ENCODE data around the gene CALM3.

The CALM3 gene

GRCh38 chr19:46639358-46640182 lies 38.4 kb downstream of the CALM3 start:
- peak; percentile 77 to 89 (median 86) for DNase-seq

DNA sequence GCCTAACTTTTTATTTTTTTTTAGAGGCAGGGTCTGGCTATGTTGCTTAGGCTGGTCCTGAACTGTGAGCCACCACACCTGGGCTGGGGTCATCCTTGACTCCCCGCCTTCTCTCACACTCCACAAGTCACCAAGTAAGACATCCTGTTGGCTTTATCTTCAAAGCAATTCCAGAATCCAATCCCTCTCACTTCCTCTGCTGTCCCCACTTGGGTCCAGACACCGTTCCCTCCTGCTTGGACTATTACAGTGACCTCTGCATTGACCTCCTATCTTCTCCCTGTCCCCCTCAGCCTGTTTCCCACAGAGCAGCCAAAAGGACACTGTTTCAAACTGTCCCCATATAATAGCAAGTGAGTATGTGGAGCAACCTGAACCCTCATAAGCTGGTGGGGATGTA lies 39.5 kb downstream of the CALM3 start:
- DNase-seq: no peak

DNA sequence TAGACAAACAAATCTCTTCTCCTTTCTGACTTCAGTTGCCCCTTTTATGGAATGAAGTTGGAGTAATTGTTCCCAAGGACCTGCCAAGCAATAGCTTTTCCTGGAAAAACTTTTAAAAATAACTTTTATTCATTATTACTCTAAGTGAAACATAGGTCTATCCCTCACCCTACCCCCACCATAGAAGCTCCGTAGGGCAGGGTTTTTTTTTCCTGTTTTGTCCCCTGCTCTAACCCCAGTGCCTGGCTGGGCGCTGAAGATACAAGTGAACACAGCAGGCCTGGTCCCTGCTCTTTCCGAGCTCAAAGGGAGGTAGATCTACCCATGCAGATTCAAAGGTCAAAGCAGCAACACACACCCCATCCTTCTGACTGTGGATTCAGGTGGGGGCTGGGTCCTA lies 43.6 kb downstream of the CALM3 start:
- no peak for DNase-seq

DNA sequence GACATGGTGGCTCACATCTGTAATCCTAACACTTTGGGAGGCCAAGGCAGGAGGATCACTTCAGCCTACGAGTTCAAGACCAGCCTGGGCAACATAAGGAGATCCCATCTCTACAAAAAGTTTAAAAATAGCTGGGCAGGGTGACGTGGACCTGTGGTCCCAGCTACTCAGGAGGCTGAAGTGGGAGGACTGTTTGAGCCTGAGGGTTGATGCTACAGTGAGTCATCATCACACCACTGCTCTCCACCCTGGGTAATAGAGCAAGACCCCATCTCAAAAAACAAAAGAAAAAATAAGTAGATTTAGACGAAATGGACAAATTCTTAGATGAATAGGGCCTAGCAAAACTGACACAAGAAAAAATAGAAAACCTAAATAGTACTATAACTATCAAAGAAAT lies 45.3 kb downstream of the CALM3 start:
- DNase-seq: no peak

DNA sequence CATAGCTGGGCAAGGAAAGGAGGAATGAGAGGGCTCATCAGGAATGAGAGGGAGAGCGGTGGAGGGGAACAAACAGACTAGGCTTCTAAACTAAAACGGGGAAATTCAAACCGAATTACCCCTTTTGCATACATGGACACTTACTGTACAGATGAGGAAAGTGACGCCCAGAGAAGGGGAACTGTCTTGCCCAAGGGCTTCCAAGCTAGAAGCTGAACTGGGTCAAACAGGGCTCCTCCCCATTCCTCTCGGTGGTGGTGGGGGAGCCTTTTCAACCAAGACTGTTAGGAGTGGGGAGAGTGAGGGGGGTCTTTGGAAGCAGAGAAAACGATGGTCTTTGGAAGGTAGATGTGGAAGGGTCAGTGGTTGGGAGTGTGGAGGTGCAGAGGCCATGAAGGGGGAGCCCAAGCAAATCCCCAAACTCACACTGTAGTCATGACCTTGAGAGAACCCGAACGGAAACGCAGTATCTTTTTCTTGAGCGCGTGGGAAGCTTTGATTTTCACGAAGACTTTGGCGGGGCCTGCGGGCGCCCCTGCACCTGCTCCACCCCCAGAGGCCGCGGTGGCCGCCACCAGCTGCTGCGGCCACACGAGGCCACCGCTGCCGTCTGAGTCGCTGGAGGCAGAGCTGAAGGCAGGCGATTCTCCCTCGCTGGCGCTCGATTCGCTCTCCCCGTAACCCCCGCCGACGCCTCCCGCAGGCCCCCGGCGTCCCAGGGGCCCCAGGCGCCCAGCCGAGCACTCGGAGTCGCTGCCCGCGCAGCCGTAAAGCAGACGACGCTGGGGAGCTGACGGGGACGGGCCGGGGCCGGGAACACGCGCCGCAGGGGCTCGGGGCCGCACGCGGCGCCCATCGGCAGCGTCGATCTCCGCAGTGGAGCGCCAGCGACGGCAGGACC lies 47.2 kb downstream of the CALM3 start:
- DNase-seq: peak; percentile 66 to 83 (median 79)

GRCh38 chr19:46648961-46649960 lies 48.1 kb downstream of the CALM3 start:
- no peak for DNase-seq

DNA sequence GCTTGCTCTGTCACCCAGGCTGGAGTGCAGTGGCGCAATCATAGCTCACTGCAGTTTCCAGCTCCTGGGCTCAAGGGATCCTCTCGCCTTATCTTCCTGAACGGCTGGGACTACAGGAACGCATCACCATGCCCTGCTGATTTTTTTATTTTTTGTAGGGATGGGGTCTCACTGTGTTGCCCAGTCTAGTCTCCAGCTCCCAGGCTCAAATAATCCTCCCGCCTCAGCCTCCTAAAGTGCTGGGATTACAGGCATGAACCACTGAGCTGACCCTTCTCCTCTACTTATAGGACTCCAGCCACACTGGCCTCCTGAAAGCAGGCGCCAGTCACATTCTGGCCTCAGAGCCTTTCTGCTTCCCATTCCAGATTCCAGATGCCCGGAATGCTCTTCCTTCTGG lies 49.3 kb downstream of the CALM3 start:
- no peak for DNase-seq

DNA sequence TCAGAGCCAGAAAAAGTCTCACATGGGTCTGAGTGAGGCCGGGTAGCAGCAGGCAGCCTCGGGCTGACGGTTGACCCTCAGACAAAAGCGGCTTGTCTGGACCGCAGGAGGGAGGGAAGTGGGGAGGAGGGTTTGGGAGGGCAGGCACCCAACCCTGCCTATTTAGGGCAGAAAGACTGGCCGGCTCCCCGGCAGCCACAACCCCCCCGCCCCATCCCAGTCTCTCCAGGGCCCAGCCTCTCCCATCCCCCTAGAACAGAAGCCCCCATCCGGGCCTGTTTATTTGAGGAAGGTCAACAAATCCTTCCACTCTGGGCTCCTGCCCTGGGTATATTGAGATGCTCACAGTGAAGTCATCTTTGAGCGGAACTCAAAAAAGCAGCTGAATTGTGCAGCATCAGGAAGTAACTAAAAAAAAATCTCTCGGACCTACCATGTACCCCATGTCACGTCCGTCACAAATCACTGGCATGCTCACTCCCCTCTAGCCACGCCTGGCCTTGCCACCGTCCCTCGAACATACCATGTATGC lies 53.6 kb downstream of the CALM3 start:
- DNase-seq: peak in 1 of 4 experiments; percentile 20

DNA sequence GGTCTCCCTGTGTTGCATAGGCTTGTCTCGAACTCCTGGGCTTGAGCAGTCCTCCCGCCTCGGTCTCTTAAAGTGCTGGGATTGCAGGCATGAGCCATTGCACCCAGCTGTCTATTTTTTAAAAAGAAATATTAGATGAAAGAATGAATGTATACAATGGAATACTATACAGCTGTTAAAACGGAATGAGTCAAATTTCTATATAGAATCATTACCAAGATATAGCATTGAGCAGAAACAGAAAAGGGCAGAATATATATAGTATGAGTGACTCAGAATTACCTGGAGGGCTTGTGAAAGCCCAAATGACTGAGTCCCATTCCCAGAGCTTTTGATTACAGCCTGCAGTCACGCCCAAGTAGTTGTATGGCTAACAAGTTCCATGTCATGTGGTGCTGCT lies 55.4 kb downstream of the CALM3 start:
- DNase-seq: no peak

DNA sequence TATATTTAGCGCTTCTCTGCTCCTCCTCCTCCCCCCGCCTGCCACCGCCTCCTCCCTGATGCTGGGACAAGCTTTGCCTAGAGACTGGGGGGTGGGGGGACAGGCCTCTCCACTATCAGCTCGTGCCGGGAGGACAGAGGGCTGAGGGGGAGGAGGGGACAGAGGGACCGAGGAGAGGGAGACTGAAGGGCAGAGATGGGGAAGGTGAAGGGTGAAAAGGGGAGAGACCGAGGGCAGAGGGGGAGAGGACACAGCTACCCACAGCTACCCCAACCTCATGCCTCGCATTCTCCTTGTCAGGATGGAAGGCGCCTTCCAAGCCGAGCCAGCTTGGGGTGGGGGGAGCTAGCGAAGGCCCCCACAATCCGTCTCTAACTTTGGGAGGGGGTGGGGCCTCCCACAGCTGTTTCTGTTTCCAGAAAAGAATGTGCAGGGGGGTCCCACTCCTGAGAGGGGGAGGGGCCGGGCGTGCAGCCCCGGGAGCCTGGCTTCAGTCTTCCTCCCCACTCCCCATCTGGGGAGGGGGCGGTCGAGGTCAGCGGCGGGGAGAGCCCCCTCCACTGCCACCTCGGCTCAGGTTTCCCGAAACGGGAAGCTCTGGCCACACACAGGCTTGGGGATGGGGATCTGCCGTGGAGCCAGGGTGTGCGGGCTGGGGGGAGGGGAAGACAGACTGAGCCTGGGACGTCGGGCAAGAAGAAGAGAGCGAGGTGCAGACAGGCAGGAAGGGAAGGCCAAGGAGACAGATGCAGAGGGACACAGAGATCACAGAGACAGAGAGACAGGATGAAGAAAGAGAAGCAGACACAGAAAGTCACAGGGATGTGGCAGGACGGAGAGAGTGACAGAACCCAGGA lies 58.2 kb downstream of the CALM3 start:
- peak in 3 of 4 experiments; percentile 35 to 53 (median 41) for DNase-seq

DNA sequence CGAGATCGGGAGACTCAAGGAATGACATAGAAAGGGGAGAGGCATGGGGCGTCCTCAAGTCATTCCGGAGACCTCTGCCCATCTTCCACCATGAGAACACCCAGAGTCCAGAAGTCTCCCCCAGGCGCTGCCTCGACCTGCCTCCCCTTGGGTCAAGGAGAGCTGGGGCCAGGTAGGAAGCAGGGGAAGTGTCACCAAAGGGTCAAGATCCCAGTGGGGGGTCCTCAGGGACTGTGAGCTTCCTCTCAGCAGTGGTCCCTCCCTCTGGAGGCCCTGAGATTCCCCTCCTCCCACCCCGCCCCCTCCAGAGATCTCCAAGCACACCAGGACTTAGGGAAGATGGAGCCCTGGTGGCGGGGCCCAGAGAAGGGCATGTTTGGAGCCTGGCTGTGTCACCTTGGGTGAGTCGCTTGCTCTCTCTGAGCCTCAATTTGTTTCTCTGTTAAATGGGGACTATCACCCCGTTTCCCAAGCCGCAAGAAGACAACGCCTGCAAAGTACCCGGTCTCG lies 58.9 kb downstream of the CALM3 start:
- no peak for DNase-seq

All from suppressor macrophage (primary cell).